Choroid plexus epithelial cell (primary cell): ENCODE results near the gene DUSP28.

Experiments used
- DNase-seq: peaks from one replicate; pipeline ENCODE4 v3.0.0-alpha.2; 2010; ENCODE audit warnings: low read depth
- H3K4me3 ChIP-seq: 2 replicates; pipeline ENCODE4 v1.5.1; 2011; ENCODE audit warnings: low read depth, mild to moderate bottlenecking, control low read depth, low read length, moderate library complexity
- TF ChIP-seq, protein P1 (sequence below): conservative IDR thresholded peaks from 2 replicates; pipeline ENCODE4 v1.5.1; 2011; ENCODE audit warnings: low read depth, mild to moderate bottlenecking, control low read depth, inconsistent platforms, low read length, moderate library complexity

Gene DUSP28

GRCh38 chr2:240589375-240589774 is 29.2 kb downstream of the DUSP28 start:
- peak; percentile 72 for DNase-seq
- H3K4me3 ChIP-seq, result peak overlapping the region; percentile 28
- TF ChIP-seq, protein P1, sequence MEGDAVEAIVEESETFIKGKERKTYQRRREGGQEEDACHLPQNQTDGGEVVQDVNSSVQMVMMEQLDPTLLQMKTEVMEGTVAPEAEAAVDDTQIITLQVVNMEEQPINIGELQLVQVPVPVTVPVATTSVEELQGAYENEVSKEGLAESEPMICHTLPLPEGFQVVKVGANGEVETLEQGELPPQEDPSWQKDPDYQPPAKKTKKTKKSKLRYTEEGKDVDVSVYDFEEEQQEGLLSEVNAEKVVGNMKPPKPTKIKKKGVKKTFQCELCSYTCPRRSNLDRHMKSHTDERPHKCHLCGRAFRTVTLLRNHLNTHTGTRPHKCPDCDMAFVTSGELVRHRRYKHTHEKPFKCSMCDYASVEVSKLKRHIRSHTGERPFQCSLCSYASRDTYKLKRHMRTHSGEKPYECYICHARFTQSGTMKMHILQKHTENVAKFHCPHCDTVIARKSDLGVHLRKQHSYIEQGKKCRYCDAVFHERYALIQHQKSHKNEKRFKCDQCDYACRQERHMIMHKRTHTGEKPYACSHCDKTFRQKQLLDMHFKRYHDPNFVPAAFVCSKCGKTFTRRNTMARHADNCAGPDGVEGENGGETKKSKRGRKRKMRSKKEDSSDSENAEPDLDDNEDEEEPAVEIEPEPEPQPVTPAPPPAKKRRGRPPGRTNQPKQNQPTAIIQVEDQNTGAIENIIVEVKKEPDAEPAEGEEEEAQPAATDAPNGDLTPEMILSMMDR, result no peak

- no peak overlapping the region for H3K4me3 ChIP-seq
- TF ChIP-seq, protein P1, result no peak
- DNase-seq, result no peak
Measured at GRCh38 chr2:240589850-240590525, 29.8 kb downstream of the DUSP28 start.

- no peak for DNase-seq
- H3K4me3 ChIP-seq, result no peak overlapping the region
- TF ChIP-seq, protein P1, result no peak
Measured at GRCh38 chr2:240590681-240591111, 30.5 kb downstream of the DUSP28 start.

DNA sequence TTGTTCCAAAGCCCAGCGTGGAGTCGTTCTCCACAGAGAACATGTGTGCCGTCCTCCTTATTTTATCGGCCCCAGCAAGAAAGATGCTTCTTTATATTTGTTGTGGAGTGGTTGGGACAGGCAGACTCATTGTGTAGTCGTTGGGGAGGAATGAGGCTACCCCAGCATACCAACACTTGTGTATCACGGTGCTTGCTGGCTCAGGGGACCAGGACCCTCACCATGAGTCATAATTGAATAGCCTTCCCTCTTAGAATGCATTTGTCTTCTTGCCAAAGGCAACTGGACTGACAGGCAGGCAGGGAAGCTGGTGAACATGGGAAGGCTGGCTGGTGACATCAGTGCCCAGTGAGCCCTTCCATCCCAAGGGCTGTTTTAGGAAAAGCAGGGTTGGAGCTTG is 31.1 kb downstream of the DUSP28 start:
- no peak overlapping the region for H3K4me3 ChIP-seq
- TF ChIP-seq, protein P1, result no peak
- no peak for DNase-seq

- TF ChIP-seq, protein P1, result no peak
- H3K4me3 ChIP-seq, result no peak overlapping the region
- DNase-seq, result no peak
Measured at GRCh38 chr2:240591784-240592183, 31.6 kb downstream of the DUSP28 start.

DNA sequence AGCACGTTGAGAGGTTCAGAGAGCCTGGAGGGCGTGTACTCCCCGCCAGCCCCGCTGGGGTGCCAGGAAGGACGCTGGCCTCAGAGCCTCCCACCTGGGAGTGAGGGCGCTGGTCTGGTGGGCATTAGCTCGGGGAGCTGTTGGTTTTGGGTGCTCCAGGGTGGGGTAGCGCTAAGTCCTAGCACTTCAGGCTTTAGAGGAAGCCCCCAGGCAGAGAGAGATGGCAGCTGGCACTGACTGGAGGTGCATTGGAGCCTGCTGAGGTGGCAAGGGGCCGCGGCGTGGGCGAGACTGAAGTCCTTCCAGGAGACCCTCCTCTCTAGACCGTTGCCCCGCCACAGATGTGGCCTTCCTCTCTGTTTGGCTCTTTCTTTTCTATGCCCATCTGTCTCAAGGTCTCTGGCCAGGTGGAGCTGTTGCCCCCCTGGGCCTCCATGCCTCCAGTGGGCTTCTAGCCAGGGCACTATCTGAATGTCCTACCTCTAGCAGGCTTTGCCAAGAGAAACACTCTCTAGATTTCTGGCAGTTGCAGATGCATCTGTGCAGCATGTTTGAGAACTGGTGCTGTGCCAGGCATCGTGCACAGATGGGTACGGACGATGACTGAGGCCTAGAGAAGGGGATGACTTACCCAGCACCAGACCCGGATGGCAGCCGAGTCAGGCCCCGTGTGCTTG is 33.0 kb downstream of the DUSP28 start:
- TF ChIP-seq, protein P1, result no peak
- no peak overlapping the region for H3K4me3 ChIP-seq
- DNase-seq, result no peak
